Measurements from ENCODE around the gene STING1. TPM values are rescaled to one million over a fixed set of nuclear protein-coding genes. Genes with fewer than 3 reads are reported as not detected.

STING1 gene
- total and polyA plus RNA-seq, 12 donors: 19.7 to 116 (median 50.5) TPM

- no peak for DNase-seq
Observed at GRCh38 chr5:139472386-139473030, 10.1 kb downstream of the STING1 start.

GRCh38 chr5:139470821-139471300 is 11.7 kb downstream of the STING1 start, which contains the start of gene SMIM33:
TSS of gene SMIM33 (plus strand) at chr5:139471004. CDS start at chr5:139471122, 118 bp downstream.
- Histone ChIP-seq H3K27ac (peak within 1 kb of the TSS in 2 of 10 donors; percentile 26 to 73), H3K4me1 (peaks cover 2 to 50% (median 34%) of the 10 kb centered on the region in 9 donors), H3K9me3 (no peaks in the 10 kb centered on the region), H3K4me3 (peak within 1 kb of the TSS in 1 of 10 donors; percentile 20), H3K27me3 (no peaks in the 10 kb centered on the region), H3K36me3 (peaks cover 0 to 15% (median 1%) of the 10 kb centered on the region in 9 donors)
- DNase-seq: no peak
- ATAC-seq: peak in 2 of 8 donors; percentile 15 to 32
- no peak for TF ChIP-seq CTCF (IDR thresholded peaks at IDR 0.05)
- 58% methylated on average over 9 of the region's 9 CpGs for WGBS, 2 donors
- intact Hi-C loops (cut with DNase I): no loop called here

More at GRCh38 chr5:139472386-139473030, 10.1 kb downstream of the STING1 start:
- intact Hi-C loops (cut with DNase I): no loop called here
- Histone ChIP-seq H3K4me1 (peaks cover 2 to 56% (median 38%) of the 10 kb centered on the region in 9 donors), H3K27me3 (no peaks in the 10 kb centered on the region), H3K4me3 (no peak overlapping the region), H3K9me3 (no peaks in the 10 kb centered on the region), H3K27ac (peak overlapping the region in 8 of 10 donors; percentile 45 to 84 (median 74)), H3K36me3 (peaks cover 0 to 31% (median 14%) of the 10 kb centered on the region in 9 donors)
- no peak for ATAC-seq
- 84 to 87% methylated on average over 15 of the region's 15 CpGs for WGBS, 2 donors
- no peak for TF ChIP-seq CTCF (IDR thresholded peaks at IDR 0.05)

- intact Hi-C loops (cut with DNase I): no loop called here
Observed at GRCh38 chr5:139468421-139468931, 14.1 kb downstream of the STING1 start.

More at GRCh38 chr5:139468421-139468931, 14.1 kb downstream of the STING1 start:
- Histone ChIP-seq H3K4me1 (peaks cover 0 to 36% (median 16%) of the 10 kb centered on the region in 9 donors), H3K36me3 (no peaks in the 10 kb centered on the region), H3K4me3 (no peak overlapping the region), H3K27ac (no peak overlapping the region), H3K9me3 (no peaks in the 10 kb centered on the region), H3K27me3 (no peaks in the 10 kb centered on the region)
- 82 to 84% methylated on average over 8 of the region's 8 CpGs for WGBS, 2 donors
- DNase-seq: no peak
- peak in 1 of 8 donors; percentile 36 for ATAC-seq
- TF ChIP-seq CTCF (IDR thresholded peaks at IDR 0.05): no peak

Data from heart right ventricle (tissue), 16 donors.